ENCODE results near the gene SNRPD2.
A peak's percentile ranks its signal among the peaks of the same experiment; 100 is the strongest.

The SNRPD2 gene

GRCh38 chr19:45716359-45717130 is 24.8 kb upstream of the SNRPD2 start:
- H3K9me3 ChIP-seq (ENCODE audit: control insufficient read depth, low read depth, low read length): no peaks in the 10 kb centered on the region
- peaks cover 10% of the 10 kb centered on the region for H3K36me3 ChIP-seq (ENCODE audit: control insufficient read depth, low read depth, low read length)
- no peaks in the 10 kb centered on the region for H3K27me3 ChIP-seq (ENCODE audit: control insufficient read depth, insufficient read depth, low read length)
- H3K4me1 ChIP-seq (ENCODE audit: control insufficient read depth, low read depth, low read length): peaks cover 18% of the 10 kb centered on the region
- H3K9ac ChIP-seq (ENCODE audit: low read length): peak overlapping the region; percentile 92
- peak overlapping the region; percentile 83 for H3K27ac ChIP-seq (ENCODE audit: low read length)
- H3K4me3 ChIP-seq (ENCODE audit: low read length): peak overlapping the region; percentile 70

GRCh38 chr19:45715139-45715538 is 23.4 kb upstream of the SNRPD2 start:
- H3K9ac ChIP-seq (ENCODE audit: low read length): no peak overlapping the region
- no peak overlapping the region for H3K4me3 ChIP-seq (ENCODE audit: low read length)
- peaks cover 10% of the 10 kb centered on the region for H3K36me3 ChIP-seq (ENCODE audit: control insufficient read depth, low read depth, low read length)
- H3K4me1 ChIP-seq (ENCODE audit: control insufficient read depth, low read depth, low read length): peaks cover 18% of the 10 kb centered on the region
- no peaks in the 10 kb centered on the region for H3K27me3 ChIP-seq (ENCODE audit: control insufficient read depth, insufficient read depth, low read length)
- no peak overlapping the region for H3K27ac ChIP-seq (ENCODE audit: low read length)
- H3K9me3 ChIP-seq (ENCODE audit: control insufficient read depth, low read depth, low read length): no peaks in the 10 kb centered on the region

DNA sequence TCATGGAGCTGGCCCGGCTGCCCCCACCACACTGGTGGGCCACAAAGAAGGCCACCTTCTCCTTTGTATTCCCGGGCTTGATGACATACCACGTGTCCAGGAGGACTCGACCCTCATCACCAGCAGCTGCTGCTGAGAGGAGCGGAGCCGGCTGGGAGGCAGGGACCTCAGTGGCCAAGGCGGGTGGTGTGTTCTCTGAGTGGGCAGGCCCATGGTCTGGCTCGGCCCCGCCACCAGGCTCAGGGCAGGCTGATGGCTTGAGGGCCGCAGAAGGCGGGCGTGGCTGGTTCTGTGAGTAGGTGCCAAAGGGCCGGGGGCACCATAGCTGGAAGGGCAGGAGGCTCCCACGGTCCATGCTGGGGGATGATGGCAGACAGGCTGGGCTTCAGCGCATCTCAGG is 21.4 kb upstream of the SNRPD2 start:
- peaks cover 3% of the 10 kb centered on the region for H3K36me3 ChIP-seq (ENCODE audit: control insufficient read depth, low read depth, low read length)
- H3K27me3 ChIP-seq (ENCODE audit: control insufficient read depth, insufficient read depth, low read length): no peaks in the 10 kb centered on the region
- H3K27ac ChIP-seq (ENCODE audit: low read length): no peak overlapping the region
- peaks cover 12% of the 10 kb centered on the region for H3K4me1 ChIP-seq (ENCODE audit: control insufficient read depth, low read depth, low read length)
- no peak overlapping the region for H3K9ac ChIP-seq (ENCODE audit: low read length)
- H3K4me3 ChIP-seq (ENCODE audit: low read length): no peak overlapping the region
- no peaks in the 10 kb centered on the region for H3K9me3 ChIP-seq (ENCODE audit: control insufficient read depth, low read depth, low read length)

- H3K36me3 ChIP-seq (ENCODE audit: control insufficient read depth, low read depth, low read length): peaks cover 3% of the 10 kb centered on the region
- no peak overlapping the region for H3K9ac ChIP-seq (ENCODE audit: low read length)
- H3K4me1 ChIP-seq (ENCODE audit: control insufficient read depth, low read depth, low read length): peaks cover 7% of the 10 kb centered on the region
- no peak overlapping the region for H3K4me3 ChIP-seq (ENCODE audit: low read length)
- H3K27ac ChIP-seq (ENCODE audit: low read length): no peak overlapping the region
- no peaks in the 10 kb centered on the region for H3K27me3 ChIP-seq (ENCODE audit: control insufficient read depth, insufficient read depth, low read length)
- no peaks in the 10 kb centered on the region for H3K9me3 ChIP-seq (ENCODE audit: control insufficient read depth, low read depth, low read length)
Measured at GRCh38 chr19:45712699-45713067, 20.9 kb upstream of the SNRPD2 start.

GRCh38 chr19:45711851-45712698 is 20.3 kb upstream of the SNRPD2 start:
- no peak overlapping the region for H3K4me3 ChIP-seq (ENCODE audit: low read length)
- H3K9ac ChIP-seq (ENCODE audit: low read length): no peak overlapping the region
- H3K27ac ChIP-seq (ENCODE audit: low read length): no peak overlapping the region
- H3K4me1 ChIP-seq (ENCODE audit: control insufficient read depth, low read depth, low read length): peaks cover 7% of the 10 kb centered on the region
- peaks cover 3% of the 10 kb centered on the region for H3K36me3 ChIP-seq (ENCODE audit: control insufficient read depth, low read depth, low read length)
- H3K27me3 ChIP-seq (ENCODE audit: control insufficient read depth, insufficient read depth, low read length): no peaks in the 10 kb centered on the region
- H3K9me3 ChIP-seq (ENCODE audit: control insufficient read depth, low read depth, low read length): no peaks in the 10 kb centered on the region

DNA sequence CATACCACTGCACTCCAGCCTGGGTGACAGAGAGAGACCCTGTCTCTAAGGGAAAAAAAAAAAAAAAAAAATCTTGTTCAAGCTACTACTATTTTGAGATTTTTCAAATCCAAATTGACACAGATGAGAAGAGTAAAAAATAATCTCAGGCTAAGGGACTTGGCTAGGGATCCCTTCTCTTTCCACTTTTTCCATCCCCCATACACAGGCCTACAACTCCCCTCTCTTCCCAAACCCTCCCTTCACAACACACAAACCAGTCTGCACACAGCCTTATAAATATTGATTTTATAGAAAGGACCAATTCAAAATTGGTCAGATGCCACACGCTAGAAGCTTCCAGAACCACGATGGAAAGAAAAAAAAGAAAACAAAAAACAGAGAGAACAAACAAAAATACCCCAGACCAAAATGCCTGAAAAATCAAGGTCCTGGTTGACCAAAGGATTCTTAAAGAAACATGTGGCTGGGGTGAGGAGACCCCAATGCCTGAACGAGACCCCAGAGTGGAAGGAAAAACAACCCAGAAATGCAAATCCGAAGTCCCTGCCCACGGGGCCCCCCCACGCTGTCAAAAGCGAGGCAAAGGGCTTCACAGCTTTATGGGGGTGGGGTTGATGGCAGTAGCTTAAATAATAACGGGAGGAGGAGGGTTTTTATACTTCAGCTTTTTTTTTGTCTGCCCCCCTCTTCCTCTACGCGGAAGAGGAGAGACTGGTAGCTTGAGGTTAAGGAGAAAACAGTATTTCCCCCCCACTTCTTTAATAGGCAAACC is 18.8 kb upstream of the SNRPD2 start:
- no peak overlapping the region for H3K9ac ChIP-seq (ENCODE audit: low read length)
- H3K4me1 ChIP-seq (ENCODE audit: control insufficient read depth, low read depth, low read length): no peaks in the 10 kb centered on the region
- no peaks in the 10 kb centered on the region for H3K9me3 ChIP-seq (ENCODE audit: control insufficient read depth, low read depth, low read length)
- H3K36me3 ChIP-seq (ENCODE audit: control insufficient read depth, low read depth, low read length): peaks cover 3% of the 10 kb centered on the region
- H3K27ac ChIP-seq (ENCODE audit: low read length): no peak overlapping the region
- H3K4me3 ChIP-seq (ENCODE audit: low read length): no peak overlapping the region
- no peaks in the 10 kb centered on the region for H3K27me3 ChIP-seq (ENCODE audit: control insufficient read depth, insufficient read depth, low read length)

- H3K9ac ChIP-seq (ENCODE audit: low read length): no peak overlapping the region
- no peaks in the 10 kb centered on the region for H3K4me1 ChIP-seq (ENCODE audit: control insufficient read depth, low read depth, low read length)
- H3K4me3 ChIP-seq (ENCODE audit: low read length): no peak overlapping the region
- no peaks in the 10 kb centered on the region for H3K9me3 ChIP-seq (ENCODE audit: control insufficient read depth, low read depth, low read length)
- no peak overlapping the region for H3K27ac ChIP-seq (ENCODE audit: low read length)
- H3K27me3 ChIP-seq (ENCODE audit: control insufficient read depth, insufficient read depth, low read length): no peaks in the 10 kb centered on the region
- H3K36me3 ChIP-seq (ENCODE audit: control insufficient read depth, low read depth, low read length): peaks cover 12% of the 10 kb centered on the region
Measured at GRCh38 chr19:45705710-45706415, 14.1 kb upstream of the SNRPD2 start.

DNA sequence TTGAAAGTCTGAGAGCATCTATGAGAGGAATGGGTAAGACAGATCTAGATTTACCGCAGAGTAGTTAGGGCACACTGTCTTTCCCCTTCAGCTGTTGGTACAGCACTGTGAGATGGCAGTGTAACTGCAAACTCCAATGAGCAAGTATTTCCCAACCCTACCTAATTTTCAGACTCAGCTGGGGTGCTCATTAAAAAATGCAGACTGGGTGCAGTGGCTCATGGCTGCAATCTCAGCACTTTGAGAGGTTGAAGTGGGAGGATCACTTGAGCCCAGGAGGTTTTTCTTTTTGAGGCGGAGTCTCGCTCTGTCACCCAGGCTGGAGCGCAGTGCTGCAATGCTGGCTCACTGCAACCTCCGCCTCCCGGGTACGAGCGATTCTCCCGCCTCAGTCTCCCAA is 13.4 kb upstream of the SNRPD2 start:
- Histone ChIP-seq H3K27me3 (ENCODE audit: control insufficient read depth, insufficient read depth, low read length) (no peaks in the 10 kb centered on the region), H3K9me3 (ENCODE audit: control insufficient read depth, low read depth, low read length) (no peaks in the 10 kb centered on the region), H3K36me3 (ENCODE audit: control insufficient read depth, low read depth, low read length) (peaks cover 12% of the 10 kb centered on the region), H3K27ac (ENCODE audit: low read length) (no peak overlapping the region), H3K9ac (ENCODE audit: low read length) (no peak overlapping the region), H3K4me1 (ENCODE audit: control insufficient read depth, low read depth, low read length) (no peaks in the 10 kb centered on the region), H3K4me3 (ENCODE audit: low read length) (no peak overlapping the region)

- H3K9me3 ChIP-seq (ENCODE audit: control insufficient read depth, low read depth, low read length): no peaks in the 10 kb centered on the region
- no peaks in the 10 kb centered on the region for H3K27me3 ChIP-seq (ENCODE audit: control insufficient read depth, insufficient read depth, low read length)
- no peak overlapping the region for H3K9ac ChIP-seq (ENCODE audit: low read length)
- no peak overlapping the region for H3K27ac ChIP-seq (ENCODE audit: low read length)
- peaks cover 16% of the 10 kb centered on the region for H3K36me3 ChIP-seq (ENCODE audit: control insufficient read depth, low read depth, low read length)
- H3K4me1 ChIP-seq (ENCODE audit: control insufficient read depth, low read depth, low read length): no peaks in the 10 kb centered on the region
- H3K4me3 ChIP-seq (ENCODE audit: low read length): no peak overlapping the region
Measured at GRCh38 chr19:45701676-45702075, 9.9 kb upstream of the SNRPD2 start.

DNA sequence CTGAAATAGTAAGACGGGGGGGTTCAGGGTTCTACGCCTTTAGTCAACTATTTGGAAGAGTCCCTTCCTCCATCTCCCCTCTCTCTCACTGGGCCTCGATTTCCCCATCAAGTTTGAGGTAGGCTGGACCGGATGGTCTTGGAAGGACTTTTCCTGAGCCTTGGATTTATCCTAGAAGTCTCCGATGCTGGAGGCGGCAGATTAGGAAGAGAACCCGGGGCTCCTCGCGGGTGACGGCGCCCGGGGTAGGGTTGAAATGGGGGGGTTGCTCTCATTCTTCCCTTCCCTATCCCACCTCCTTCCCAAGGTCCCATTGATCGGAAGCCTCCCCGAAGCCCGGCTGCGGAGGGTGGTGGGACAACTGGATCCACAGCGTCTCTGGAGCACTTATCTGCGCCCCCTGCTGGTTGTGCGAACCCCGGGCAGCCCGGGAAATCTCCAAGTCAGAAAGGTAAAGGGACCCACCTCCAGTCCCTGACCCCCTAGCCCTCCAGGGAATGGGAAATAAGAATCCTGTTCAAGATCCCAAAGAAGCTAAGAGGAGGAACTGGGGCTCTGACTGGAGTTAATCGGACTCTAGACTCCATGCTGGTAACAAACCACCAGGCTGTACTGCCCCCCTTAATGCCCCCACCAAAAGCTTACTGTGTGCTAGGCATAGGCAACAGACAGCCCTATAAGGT is 1.5 kb upstream of the SNRPD2 start:
- peaks cover 8% of the 10 kb centered on the region for H3K36me3 ChIP-seq (ENCODE audit: control insufficient read depth, low read depth, low read length)
- H3K9me3 ChIP-seq (ENCODE audit: control insufficient read depth, low read depth, low read length): no peaks in the 10 kb centered on the region
- no peaks in the 10 kb centered on the region for H3K27me3 ChIP-seq (ENCODE audit: control insufficient read depth, insufficient read depth, low read length)
- peak overlapping the region; percentile 82 for H3K4me3 ChIP-seq (ENCODE audit: low read length)
- H3K27ac ChIP-seq (ENCODE audit: low read length): peak overlapping the region; percentile 47
- no peaks in the 10 kb centered on the region for H3K4me1 ChIP-seq (ENCODE audit: control insufficient read depth, low read depth, low read length)
- peak overlapping the region; percentile 77 for H3K9ac ChIP-seq (ENCODE audit: low read length)
